HG03108 (cell line): ENCODE data around the gene SIAE.
A peak's percentile ranks its signal among the peaks of the same experiment; 100 is the strongest.

Experiments used
- ATAC-seq: cut with Tn5 transposase; IDR thresholded peaks from one replicate; pipeline ENCODE4 v1.9.1; 2021; ENCODE audit warnings: moderate library complexity; ENCODE audit not compliant: unreplicated experiment

SIAE gene

GRCh38 chr11:124673333-124674167, at the start of gene SIAE, which contains the start of gene SPA17:
SIAE (minus strand) TSS chr11:124673739; CDS start chr11:124673708, 31 bp downstream.
SPA17 (plus strand) TSS chr11:124673904; CDS start chr11:124675265, 1,361 bp downstream.
- peak; percentile 88 for ATAC-seq

- ATAC-seq: no peak
Observed at GRCh38 chr11:124722176-124722575, 48.6 kb upstream of the SIAE start.

GRCh38 chr11:124719534-124719933, 46.0 kb upstream of the SIAE start:
- no peak for ATAC-seq

- ATAC-seq: no peak
Observed at GRCh38 chr11:124718801-124719200, 45.3 kb upstream of the SIAE start.

GRCh38 chr11:124717786-124718651, 44.5 kb upstream of the SIAE start:
- ATAC-seq: no peak

- ATAC-seq: peak; percentile 58
Observed at GRCh38 chr11:124717421-124717785, 43.9 kb upstream of the SIAE start.

- no peak for ATAC-seq
Observed at GRCh38 chr11:124716591-124716990, 43.1 kb upstream of the SIAE start.

GRCh38 chr11:124712392-124712791, 38.9 kb upstream of the SIAE start:
- no peak for ATAC-seq

- ATAC-seq: no peak
Observed at GRCh38 chr11:124707829-124708228, 34.3 kb upstream of the SIAE start.

- no peak for ATAC-seq
Observed at GRCh38 chr11:124700028-124700427, 26.5 kb upstream of the SIAE start.

GRCh38 chr11:124699547-124699946, 26.0 kb upstream of the SIAE start:
- ATAC-seq: no peak

- no peak for ATAC-seq
Observed at GRCh38 chr11:124693142-124693541, 19.6 kb upstream of the SIAE start.

- ATAC-seq: no peak
Observed at GRCh38 chr11:124682443-124682842, 8.9 kb upstream of the SIAE start.

- no peak for ATAC-seq
Observed at GRCh38 chr11:124681421-124681820, 7.9 kb upstream of the SIAE start.

GRCh38 chr11:124678416-124678815, 4.9 kb upstream of the SIAE start:
- ATAC-seq: no peak

GRCh38 chr11:124676386-124676785, 2.8 kb upstream of the SIAE start:
- no peak for ATAC-seq

GRCh38 chr11:124674571-124674970, 1.0 kb upstream of the SIAE start:
- no peak for ATAC-seq

GRCh38 chr11:124674168-124674517, 604 bp upstream of the SIAE start:
- ATAC-seq: no peak

GRCh38 chr11:124672536-124673215, 863 bp downstream of the SIAE start:
- ATAC-seq: no peak

- peak; percentile 24 for ATAC-seq
Observed at GRCh38 chr11:124670732-124671131, 2.8 kb downstream of the SIAE start.

GRCh38 chr11:124669193-124669592, 4.3 kb downstream of the SIAE start:
- ATAC-seq: peak; percentile 31
